Smooth muscle cell (in vitro differentiated cells): Measurements from ENCODE around the gene CLHC1. TPM values are rescaled to one million over a fixed set of nuclear protein-coding genes. Genes with fewer than 3 reads are reported as not detected.

Source experiments
- DNase-seq: peaks from one replicate; lab custom pipeline; 2025; ENCODE audit not compliant: unreplicated experiment; lab: John Stamatoyannopoulos, UW
- H2AFZ ChIP-seq: fragments of 200-600 bp; sonication (generic); 2 replicates; pipeline ENCODE4 v1.6.0; 2016; ENCODE audit warnings: antibody characterized with exemption, low read depth, mild to moderate bottlenecking
- H3F3A ChIP-seq: fragments of 200-600 bp; sonication (generic); 2 replicates; pipeline ENCODE4 v1.6.0; 2017; ENCODE audit warnings: antibody characterized with exemption, low read depth
- H3K27ac ChIP-seq: fragments of 200-600 bp; sonication (generic); 2 replicates; pipeline ENCODE4 v1.5.1; 2016; ENCODE audit warnings: low read depth, mild to moderate bottlenecking
- H3K27me3 ChIP-seq: fragments of 200-600 bp; sonication (generic); 2 replicates; pipeline ENCODE4 v1.6.1; 2016; ENCODE audit warnings: low read depth, mild to moderate bottlenecking
- H3K36me3 ChIP-seq: fragments of 200-600 bp; sonication (generic); 2 replicates; pipeline ENCODE4 v1.5.1; 2016; ENCODE audit warnings: low read depth
- H3K4me1 ChIP-seq: fragments of 200-600 bp; sonication (generic); 2 replicates; pipeline ENCODE4 v1.5.1; 2016; ENCODE audit warnings: low read depth
- H3K4me2 ChIP-seq: fragments of 200-600 bp; sonication (generic); 2 replicates; pipeline ENCODE4 v1.6.0; 2016; ENCODE audit warnings: mild to moderate bottlenecking
- H3K4me3 ChIP-seq: fragments of 200-600 bp; sonication (generic); 2 replicates; pipeline ENCODE4 v1.5.1; 2016; ENCODE audit warnings: mild to moderate bottlenecking
- H3K79me2 ChIP-seq: fragments of 200-600 bp; sonication (generic); 2 replicates; pipeline ENCODE4 v1.6.0; 2016; ENCODE audit warnings: low read depth, mild to moderate bottlenecking
- H3K9ac ChIP-seq: fragments of 200-600 bp; sonication (generic); 2 replicates; pipeline ENCODE4 v1.6.0; 2016; ENCODE audit warnings: low read depth
- H3K9me3 ChIP-seq: fragments of 200-600 bp; sonication (generic); replicated peaks from 2 replicates; pipeline ENCODE4 v1.5.1; 2016; ENCODE audit warnings: low read depth
- H4K20me1 ChIP-seq: fragments of 200-600 bp; sonication (generic); 2 replicates; pipeline ENCODE4 v1.6.0; 2016; ENCODE audit warnings: low read depth
- WGBS: methylation state at CpG from one replicate; pipeline ENCODE4 v1.1.7; 2016; ENCODE audit warnings: low lambda C conversion rate; 5-methylcytosine and 5-hydroxymethylcytosine counted together
- polyA plus RNA-seq: library from polyadenylated mRNA; unstranded; fragments of >200 nt; fragmentation: Nextera tagmentation; extraction: Ambion mirVana; gene quantifications from 2 replicates; pipeline ENCODE4 v1.2.1, GENCODE V29; 2016
- total RNA-seq: library from RNA; depleted of rRNA; stranded (reverse); fragments of >200 nt; gene quantifications from 2 replicates; pipeline ENCODE4 v1.2.3, GENCODE V29; 2014
- TF ChIP-seq, protein P1 (sequence below): fragments of 200-600 bp; sonication (generic); IDR thresholded peaks from 2 replicates; pipeline ENCODE4 v1.5.1; 2017; ENCODE audit warnings: borderline replicate concordance, mild to moderate bottlenecking, antibody characterized with exemption; ENCODE audit not compliant: insufficient read depth, poor library complexity, severe bottlenecking

Gene CLHC1
- total and polyA plus RNA-seq, 2 experiments from 2014 or later, result 10.0 to 14.4 TPM

DNA sequence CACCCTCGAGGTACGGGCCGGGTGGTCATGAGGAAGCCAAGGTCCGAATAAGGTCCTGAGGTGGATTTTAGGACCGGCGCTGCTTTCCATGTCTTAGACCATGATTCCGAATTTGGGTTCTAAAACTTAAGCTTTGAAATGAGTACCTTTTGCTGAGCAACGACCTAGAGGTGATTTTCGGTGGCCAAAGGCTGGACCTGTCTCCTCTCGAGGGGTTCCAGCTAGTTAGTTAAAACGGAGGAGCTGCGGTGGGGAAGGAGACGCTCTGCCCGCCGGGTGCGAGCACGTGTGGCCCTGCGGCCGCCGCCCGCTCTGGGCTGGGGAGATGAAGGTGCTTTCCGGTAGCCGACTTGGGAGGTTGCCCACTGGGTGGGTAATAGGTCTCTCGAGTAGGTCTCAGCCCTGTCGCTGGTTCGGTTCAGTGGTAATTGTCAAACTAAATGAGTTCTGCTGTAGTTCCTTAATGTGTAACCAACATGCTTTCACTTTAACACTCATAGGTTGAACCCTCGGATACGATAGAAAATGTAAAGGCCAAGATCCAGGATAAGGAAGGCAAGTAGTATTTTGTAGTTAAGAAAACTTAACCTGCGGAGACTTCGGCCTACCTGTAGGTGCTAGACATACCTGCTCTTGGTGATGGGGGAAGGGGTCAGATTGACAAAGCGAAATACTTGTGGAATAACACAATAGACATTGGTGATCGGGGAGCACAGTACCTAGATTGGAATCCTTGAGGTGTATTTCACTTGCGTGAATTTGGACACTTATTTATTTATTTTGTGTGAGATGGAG is 967 bp upstream of the CLHC1 start:
- 3% methylated on average over 33 of the region's 33 CpGs for WGBS

GRCh38 chr2:55231546-55232083 is 478 bp downstream of the CLHC1 start:
- DNase-seq, result no peak
- TF ChIP-seq, protein P1, sequence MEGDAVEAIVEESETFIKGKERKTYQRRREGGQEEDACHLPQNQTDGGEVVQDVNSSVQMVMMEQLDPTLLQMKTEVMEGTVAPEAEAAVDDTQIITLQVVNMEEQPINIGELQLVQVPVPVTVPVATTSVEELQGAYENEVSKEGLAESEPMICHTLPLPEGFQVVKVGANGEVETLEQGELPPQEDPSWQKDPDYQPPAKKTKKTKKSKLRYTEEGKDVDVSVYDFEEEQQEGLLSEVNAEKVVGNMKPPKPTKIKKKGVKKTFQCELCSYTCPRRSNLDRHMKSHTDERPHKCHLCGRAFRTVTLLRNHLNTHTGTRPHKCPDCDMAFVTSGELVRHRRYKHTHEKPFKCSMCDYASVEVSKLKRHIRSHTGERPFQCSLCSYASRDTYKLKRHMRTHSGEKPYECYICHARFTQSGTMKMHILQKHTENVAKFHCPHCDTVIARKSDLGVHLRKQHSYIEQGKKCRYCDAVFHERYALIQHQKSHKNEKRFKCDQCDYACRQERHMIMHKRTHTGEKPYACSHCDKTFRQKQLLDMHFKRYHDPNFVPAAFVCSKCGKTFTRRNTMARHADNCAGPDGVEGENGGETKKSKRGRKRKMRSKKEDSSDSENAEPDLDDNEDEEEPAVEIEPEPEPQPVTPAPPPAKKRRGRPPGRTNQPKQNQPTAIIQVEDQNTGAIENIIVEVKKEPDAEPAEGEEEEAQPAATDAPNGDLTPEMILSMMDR, result no peak
- Histone ChIP-seq H3K4me1 (peaks cover 19% of the 10 kb centered on the region), H3K9me3 (no peaks in the 10 kb centered on the region), H3K4me2 (peak overlapping the region; percentile 98), H3K27me3 (no peaks in the 10 kb centered on the region), H4K20me1 (peaks cover 28% of the 10 kb centered on the region), H2AFZ (peak overlapping the region; percentile 97), H3F3A (peaks cover 30% of the 10 kb centered on the region), H3K36me3 (peaks cover 14% of the 10 kb centered on the region), H3K9ac (peak overlapping the region; percentile 99), H3K27ac (peak overlapping the region; percentile 99), H3K79me2 (peaks cover 66% of the 10 kb centered on the region), H3K4me3 (peak overlapping the region; percentile 79)
- 8% methylated on average over 13 of the region's 13 CpGs for WGBS

More for the DNA sequence above, 967 bp upstream of the CLHC1 start:
- peaks cover 19% of the 10 kb centered on the region for H3K36me3 ChIP-seq
- DNase-seq, result no peak
- H3K9ac ChIP-seq, result peak overlapping the region; percentile 99
- no peaks in the 10 kb centered on the region for H3K9me3 ChIP-seq
- peak overlapping the region; percentile 98 for H3K4me2 ChIP-seq
- H3K27ac ChIP-seq, result peak overlapping the region; percentile 99
- H3F3A ChIP-seq, result peaks cover 45% of the 10 kb centered on the region
- H3K4me1 ChIP-seq, result peaks cover 19% of the 10 kb centered on the region
- H4K20me1 ChIP-seq, result peaks cover 28% of the 10 kb centered on the region
- H3K4me3 ChIP-seq, result peak overlapping the region; percentile 79
- H3K79me2 ChIP-seq, result peaks cover 51% of the 10 kb centered on the region
- H3K27me3 ChIP-seq, result no peaks in the 10 kb centered on the region
- peak overlapping the region; percentile 97 for H2AFZ ChIP-seq
- TF ChIP-seq, protein P1, result no peak

DNA sequence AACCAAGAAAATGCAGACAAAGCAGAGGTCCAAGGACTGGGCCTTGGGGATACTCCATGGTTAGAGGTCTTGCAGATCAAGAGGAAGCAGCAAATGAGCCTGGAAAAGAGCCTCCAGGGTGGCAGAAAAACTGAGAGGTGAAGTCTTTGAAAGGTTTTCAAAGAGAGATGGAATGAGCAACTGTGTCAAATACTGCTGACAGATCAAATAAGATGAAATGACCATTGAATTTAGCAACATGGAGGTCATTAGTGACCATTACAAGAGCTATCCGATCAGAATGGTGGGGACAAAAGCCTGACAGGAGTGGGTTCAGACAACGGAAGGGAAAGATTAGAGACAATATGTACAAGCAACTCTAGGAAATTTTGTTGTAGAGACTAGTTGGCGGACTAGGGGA is 1.5 kb downstream of the CLHC1 start:
- no peak for DNase-seq
- H4K20me1 ChIP-seq, result peaks cover 26% of the 10 kb centered on the region
- TF ChIP-seq, protein P1, result no peak
- 100% methylated on average over 3 of the region's 3 CpGs for WGBS
- peaks cover 17% of the 10 kb centered on the region for H3K4me1 ChIP-seq
- H3K9me3 ChIP-seq, result no peaks in the 10 kb centered on the region
- H3K27ac ChIP-seq, result no peak overlapping the region
- H3K36me3 ChIP-seq, result peaks cover 11% of the 10 kb centered on the region
- H3K9ac ChIP-seq, result no peak overlapping the region
- H3K4me3 ChIP-seq, result no peak overlapping the region
- peaks cover 24% of the 10 kb centered on the region for H3F3A ChIP-seq
- no peak overlapping the region for H2AFZ ChIP-seq
- no peaks in the 10 kb centered on the region for H3K27me3 ChIP-seq
- peaks cover 72% of the 10 kb centered on the region for H3K79me2 ChIP-seq
- H3K4me2 ChIP-seq, result peak overlapping the region; percentile 98
